GM10266 (cell line): Measurements from ENCODE around the gene GALNT15.

Experiments
- DNase-seq: peaks from one replicate; pipeline ENCODE4 v3.0.0; 2012; ENCODE audit errors: extremely low spot score
- CTCF ChIP-seq: IDR thresholded peaks from 2 replicates; pipeline ENCODE4 v1.5.1; 2012; ENCODE audit warnings: mild to moderate bottlenecking, low read depth; ENCODE audit not compliant: control insufficient read depth, insufficient read depth; ENCODE audit errors: missing control alignments

The GALNT15 gene

DNA sequence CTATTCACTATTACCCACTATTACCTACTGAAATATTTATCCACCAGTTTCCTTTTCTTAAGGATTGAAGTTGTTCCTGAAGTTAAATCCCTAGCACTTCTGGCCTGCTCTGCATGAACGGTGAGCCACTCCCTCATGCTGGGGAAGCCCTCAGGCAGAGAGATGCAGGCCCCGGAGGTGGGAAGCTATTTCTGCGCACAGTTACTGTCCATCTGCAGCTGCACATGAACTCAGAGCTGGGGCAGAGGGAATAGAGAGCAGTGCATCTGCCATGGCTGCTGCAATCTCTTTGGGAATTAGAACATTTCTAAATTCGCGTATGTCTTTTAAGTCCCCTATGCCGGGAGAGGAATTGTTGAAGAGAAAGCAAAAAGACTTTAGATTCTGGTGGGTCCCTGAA lies 6.3 kb upstream of the GALNT15 start:
- no peak for TF ChIP-seq CTCF

DNA sequence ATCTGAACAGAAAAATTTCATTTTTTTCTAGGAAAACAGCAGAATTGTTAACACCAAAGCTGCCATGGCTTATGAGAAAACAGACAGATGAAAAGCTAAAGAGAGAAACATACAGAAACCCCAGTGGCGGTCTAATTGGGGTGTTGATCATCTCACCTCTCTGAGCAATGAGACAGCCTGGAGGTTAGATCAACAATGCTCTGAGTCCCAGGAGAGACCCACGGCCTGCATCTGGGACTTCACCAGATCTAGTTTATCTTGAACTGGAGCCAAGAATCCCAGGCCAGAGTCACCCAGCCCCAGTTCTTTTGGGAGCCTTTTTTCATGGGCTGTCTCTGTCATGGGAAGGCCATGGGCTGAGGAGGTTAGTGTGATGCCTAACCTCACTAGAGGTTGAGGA lies 3.5 kb upstream of the GALNT15 start:
- no peak for DNase-seq
- no peak for TF ChIP-seq CTCF

More for the DNA sequence above, 6.3 kb upstream of the GALNT15 start:
- DNase-seq, result no peak

DNA sequence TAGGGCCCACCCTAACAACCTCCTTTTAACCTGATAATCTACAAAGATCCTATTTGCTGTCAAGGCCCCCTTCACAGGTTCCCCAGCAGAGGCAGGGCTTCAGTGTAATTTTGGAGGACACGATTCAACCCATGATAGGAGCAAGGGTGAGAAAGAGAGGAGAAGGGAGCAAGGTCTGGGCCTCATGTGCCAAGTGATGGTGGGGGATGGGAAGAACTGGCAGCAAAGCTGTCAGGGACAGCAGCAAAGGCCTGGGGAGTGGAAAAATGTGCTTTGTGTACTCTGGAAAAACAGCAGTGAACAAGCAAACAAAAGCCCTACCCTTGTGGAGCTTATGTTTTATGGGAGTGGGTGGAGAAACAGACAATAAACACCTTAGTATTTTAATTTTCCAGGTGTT lies 2.7 kb upstream of the GALNT15 start:
- no peak for DNase-seq
- no peak for TF ChIP-seq CTCF

DNA sequence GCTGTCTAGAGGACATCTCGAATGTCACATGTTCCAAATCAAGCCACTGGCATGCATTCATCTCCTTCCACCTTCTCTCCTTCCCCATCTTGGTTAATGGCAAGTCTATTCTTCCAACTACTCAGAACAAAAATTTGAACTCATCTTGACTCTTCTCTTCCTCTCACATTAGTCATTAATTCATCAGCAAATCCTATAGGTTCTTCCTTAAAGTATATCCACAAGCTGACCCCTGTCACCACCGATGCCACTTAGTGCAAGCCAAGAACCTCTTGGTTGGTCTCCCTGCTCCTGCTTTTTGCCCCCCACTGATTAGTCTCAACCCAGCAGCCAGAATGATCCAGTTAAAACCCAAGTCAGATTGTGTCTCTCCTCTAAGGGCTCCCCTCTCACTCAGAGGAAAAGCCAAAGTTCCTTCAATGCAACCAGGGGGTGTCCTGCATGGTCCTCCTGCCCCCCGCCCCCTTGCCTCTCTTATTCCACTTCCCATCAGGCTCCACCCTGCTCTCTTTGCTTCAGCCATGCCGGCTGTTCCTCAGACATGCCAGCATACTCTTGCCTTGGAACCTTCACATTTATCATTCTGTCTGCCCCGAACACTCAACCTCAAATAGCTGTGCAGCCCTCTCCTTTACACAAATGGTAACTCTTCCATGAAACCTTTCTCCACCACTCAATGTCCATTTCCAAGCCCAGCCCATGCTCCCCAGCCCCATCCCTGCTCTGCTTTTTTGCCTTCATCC lies 1.0 kb upstream of the GALNT15 start:
- DNase-seq, result no peak
- no peak for TF ChIP-seq CTCF

- TF ChIP-seq CTCF, result no peak
- DNase-seq, result no peak
Measured at GRCh38 chr3:16174026-16174355, 489 bp upstream of the GALNT15 start.

GRCh38 chr3:16174976-16175901 lies 759 bp downstream of the GALNT15 start:
- no peak for TF ChIP-seq CTCF

More at GRCh38 chr3:16174976-16175901, 759 bp downstream of the GALNT15 start:
- no peak for DNase-seq
